ENCODE measurements around the gene HTT. TPM values are rescaled to one million over a fixed set of nuclear protein-coding genes. Genes with fewer than 3 reads are reported as not detected.

HTT gene
- total RNA-seq, 1 experiment from 2014 or later: 18.4 TPM

- H2AFZ ChIP-seq (ENCODE audit: low read length): peak overlapping the region; percentile 76
- H3F3A ChIP-seq (ENCODE audit: low read length, unreplicated experiment): no peaks in the 10 kb centered on the region
- H3K27ac ChIP-seq (ENCODE audit: low read length): no peak overlapping the region; the same call in 1 of the 2 replicates
- peak overlapping the region; percentile 78 for H3K9ac ChIP-seq (ENCODE audit: low read length)
- ATAC-seq: peak; percentile 9
- peaks cover 5% of the 10 kb centered on the region; the same call in 1 of the 2 replicates for H3K4me1 ChIP-seq (ENCODE audit: insufficient read depth, low read length)
- H3K4me3 ChIP-seq (ENCODE audit: low read length): peak overlapping the region; percentile 98
- no peak for TF ChIP-seq EZH2 (IDR thresholded peaks at IDR 0.05; ENCODE audit: low read length, unreplicated experiment)
- TF ChIP-seq EZH2phosphoT487 (IDR thresholded peaks at IDR 0.05; ENCODE audit: borderline replicate concordance, low read length): no peak
- TF ChIP-seq CTCF (conservative IDR thresholded peaks at IDR 0.05; ENCODE audit: low read depth, low read length): no peak
- TSS peak; percentile 74 for BruUV-seq (replicated peaks)
- H3K9me3 ChIP-seq (ENCODE audit: low read length): no peaks in the 10 kb centered on the region
- POLR2A ChIA-PET (ENCODE audit: unreplicated experiment): no interaction called here
- H3K27me3 ChIP-seq (ENCODE audit: low read length): no peaks in the 10 kb centered on the region
- H3K4me2 ChIP-seq (ENCODE audit: low read length): peak overlapping the region; percentile 83
- peaks cover 50% of the 10 kb centered on the region for H3K79me2 ChIP-seq (ENCODE audit: low read length)
- peak; percentile 23 for DNase-seq
- H3K9me2 ChIP-seq (replicated peaks; ENCODE audit: low read length): no peaks in the 10 kb centered on the region
- H3K36me3 ChIP-seq (ENCODE audit: low read depth, low read length): no peaks in the 10 kb centered on the region
- CTCF ChIA-PET: no interaction called here
- intact Hi-C loops (cut with micrococcal nuclease): loop anchor here (2.0 kb wide), 1 partner anchor 32 kb away; no protein-coding TSS in a partner anchor
- H4K20me1 ChIP-seq (ENCODE audit: low read length): peaks cover 17% of the 10 kb centered on the region
Measured at GRCh38 chr4:3074846-3075651, 568 bp downstream of the HTT start.

- no peaks in the 10 kb centered on the region for H3K9me3 ChIP-seq (ENCODE audit: low read length)
- DNase-seq (no peak), ATAC-seq (no peak; the same call in 1 of the 2 replicates)
- CTCF ChIA-PET: no interaction called here
- H2AFZ ChIP-seq (ENCODE audit: low read length): no peak overlapping the region
- no peak overlapping the region for H3K27ac ChIP-seq (ENCODE audit: low read length)
- H3K36me3 ChIP-seq (ENCODE audit: low read depth, low read length): no peaks in the 10 kb centered on the region
- no peak for TF ChIP-seq CTCF (conservative IDR thresholded peaks at IDR 0.05; ENCODE audit: low read depth, low read length)
- TF ChIP-seq EZH2 (IDR thresholded peaks at IDR 0.05; ENCODE audit: low read length, unreplicated experiment): no peak
- BruUV-seq (replicated peaks): no TSS peak
- no peaks in the 10 kb centered on the region for H3K9me2 ChIP-seq (replicated peaks; ENCODE audit: low read length)
- H3K79me2 ChIP-seq (ENCODE audit: low read length): peaks cover 55% of the 10 kb centered on the region
- intact Hi-C loops (cut with micrococcal nuclease): loop anchor here (2.0 kb wide), 1 partner anchor 33 kb away; no protein-coding TSS in a partner anchor
- no peaks in the 10 kb centered on the region for H3K27me3 ChIP-seq (ENCODE audit: low read length)
- peak overlapping the region; percentile 78 for H3K9ac ChIP-seq (ENCODE audit: low read length)
- H3K4me2 ChIP-seq (ENCODE audit: low read length): peak overlapping the region; percentile 83
- peaks cover 5% of the 10 kb centered on the region; the same call in 1 of the 2 replicates for H3K4me1 ChIP-seq (ENCODE audit: insufficient read depth, low read length)
- POLR2A ChIA-PET (ENCODE audit: unreplicated experiment): no interaction called here
- H3K4me3 ChIP-seq (ENCODE audit: low read length): peak overlapping the region; percentile 98
- H4K20me1 ChIP-seq (ENCODE audit: low read length): peaks cover 17% of the 10 kb centered on the region
- no peaks in the 10 kb centered on the region for H3F3A ChIP-seq (ENCODE audit: low read length, unreplicated experiment)
Measured at GRCh38 chr4:3075652-3075981, 1.1 kb downstream of the HTT start.

GRCh38 chr4:3077796-3078195 is 3.3 kb downstream of the HTT start:
- Histone ChIP-seq H3K4me1 (ENCODE audit: insufficient read depth, low read length) (peaks cover 5% of the 10 kb centered on the region; the same call in 1 of the 2 replicates), H3F3A (ENCODE audit: low read length, unreplicated experiment) (no peaks in the 10 kb centered on the region), H3K79me2 (ENCODE audit: low read length) (peaks cover 75% of the 10 kb centered on the region), H3K36me3 (ENCODE audit: low read depth, low read length) (no peaks in the 10 kb centered on the region), H3K27ac (ENCODE audit: low read length) (no peak overlapping the region), H3K4me2 (ENCODE audit: low read length) (no peak overlapping the region), H3K4me3 (ENCODE audit: low read length) (no peak overlapping the region), H2AFZ (ENCODE audit: low read length) (no peak overlapping the region), H3K27me3 (ENCODE audit: low read length) (no peaks in the 10 kb centered on the region), H3K9me3 (ENCODE audit: low read length) (no peaks in the 10 kb centered on the region), H4K20me1 (ENCODE audit: low read length) (peaks cover 24% of the 10 kb centered on the region), H3K9me2 (replicated peaks; ENCODE audit: low read length) (no peaks in the 10 kb centered on the region), H3K9ac (ENCODE audit: low read length) (no peak overlapping the region)
- CTCF ChIA-PET: no interaction called here
- POLR2A ChIA-PET (ENCODE audit: unreplicated experiment): no interaction called here
- BruUV-seq (replicated peaks): no TSS peak
- intact Hi-C loops (cut with micrococcal nuclease): no loop called here
- no peak for ATAC-seq
- TF ChIP-seq EZH2 (IDR thresholded peaks at IDR 0.05; ENCODE audit: low read length, unreplicated experiment): no peak
- no peak for TF ChIP-seq EZH2phosphoT487 (IDR thresholded peaks at IDR 0.05; ENCODE audit: borderline replicate concordance, low read length)
- TF ChIP-seq CTCF (conservative IDR thresholded peaks at IDR 0.05; ENCODE audit: low read depth, low read length): no peak
- DNase-seq: no peak
